Testis (tissue), 2 donors: ENCODE results near the gene SRRD.

ENCODE experiments used
- POLR2A ChIP-seq: fragments of 450-650 bp; IDR thresholded peaks from one replicate; pipeline ENCODE4 v1.6.1; 2017; ENCODE audit warnings: antibody characterized with exemption, mild to moderate bottlenecking, moderate library complexity
- TF ChIP-seq, protein P1 (sequence below), 3 experiments: fragments of 450-650 bp in 2 of 3; fragments of 200-600 bp in 1 of 3; sonication (generic) in 1 of 3; IDR thresholded peaks; one replicate each; pipeline ENCODE4 v1.5.1; 2016 to 2019; ENCODE audit warnings: antibody characterized with exemption in 3 of 3, mild to moderate bottlenecking in 2 of 3, moderate library complexity in 1 of 3

DNA sequence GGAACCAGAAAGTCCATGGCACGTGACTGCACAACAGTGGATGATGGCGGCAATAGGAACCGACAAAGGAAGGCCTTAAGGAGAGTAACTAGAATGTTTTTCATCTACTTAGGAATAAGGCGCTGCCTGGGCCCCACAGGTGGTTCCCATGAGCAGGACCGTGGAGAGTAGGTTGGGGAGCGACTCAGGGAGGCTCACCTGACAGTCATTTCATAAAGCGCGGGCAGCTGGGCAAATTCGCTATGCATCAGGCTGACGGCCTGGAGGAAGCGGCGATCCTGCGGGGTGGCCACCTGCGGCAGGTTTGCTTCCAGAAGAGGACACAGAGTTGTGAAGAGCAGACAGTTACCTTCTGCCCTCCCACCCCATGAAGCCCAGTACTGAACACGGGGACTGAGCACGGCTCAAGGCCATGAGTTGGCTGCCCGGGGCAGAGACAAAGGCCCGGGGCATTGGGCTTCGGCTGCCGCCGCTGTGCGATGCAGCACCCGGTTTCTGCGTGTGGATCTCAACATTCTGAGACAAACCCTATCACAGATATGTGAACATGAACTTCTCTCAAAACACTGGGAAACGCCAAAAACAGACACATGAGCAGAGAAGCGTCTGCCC is 25.9 kb upstream of the SRRD start:
- TF ChIP-seq, protein P1, sequence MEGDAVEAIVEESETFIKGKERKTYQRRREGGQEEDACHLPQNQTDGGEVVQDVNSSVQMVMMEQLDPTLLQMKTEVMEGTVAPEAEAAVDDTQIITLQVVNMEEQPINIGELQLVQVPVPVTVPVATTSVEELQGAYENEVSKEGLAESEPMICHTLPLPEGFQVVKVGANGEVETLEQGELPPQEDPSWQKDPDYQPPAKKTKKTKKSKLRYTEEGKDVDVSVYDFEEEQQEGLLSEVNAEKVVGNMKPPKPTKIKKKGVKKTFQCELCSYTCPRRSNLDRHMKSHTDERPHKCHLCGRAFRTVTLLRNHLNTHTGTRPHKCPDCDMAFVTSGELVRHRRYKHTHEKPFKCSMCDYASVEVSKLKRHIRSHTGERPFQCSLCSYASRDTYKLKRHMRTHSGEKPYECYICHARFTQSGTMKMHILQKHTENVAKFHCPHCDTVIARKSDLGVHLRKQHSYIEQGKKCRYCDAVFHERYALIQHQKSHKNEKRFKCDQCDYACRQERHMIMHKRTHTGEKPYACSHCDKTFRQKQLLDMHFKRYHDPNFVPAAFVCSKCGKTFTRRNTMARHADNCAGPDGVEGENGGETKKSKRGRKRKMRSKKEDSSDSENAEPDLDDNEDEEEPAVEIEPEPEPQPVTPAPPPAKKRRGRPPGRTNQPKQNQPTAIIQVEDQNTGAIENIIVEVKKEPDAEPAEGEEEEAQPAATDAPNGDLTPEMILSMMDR (IDR thresholded peaks at IDR 0.05): no peak
- no peak for TF ChIP-seq POLR2A
